ENCODE measurements around the gene ITPK1.

- no peak for TF ChIP-seq CTCF (IDR thresholded peaks at IDR 0.05)
- TF ChIP-seq POLR2AphosphoS5 (IDR thresholded peaks at IDR 0.05): no peak
Observed at GRCh38 chr14:92974541-92975345, 141.0 kb downstream of the ITPK1 start.

Measured in prostate gland (tissue), 2 donors.